K562 (cell line): ENCODE measurements around the gene SCYL2. TPM values are rescaled to one million over a fixed set of nuclear protein-coding genes. Genes with fewer than 3 reads are reported as not detected.

Experiments
- ATAC-seq: fragments of 200-7000 bp; cut with Tn5 transposase; 3 replicates; pipeline ENCODE4 v1.9.1; 2020; ENCODE audit warnings: moderate library complexity
- BruUV-seq: library from RNA; stranded (reverse); fragments of 400-500 nt; replicated peaks from 2 replicates; lab custom pipeline; 2021; lab: Mats Ljungman, UMichigan
- CTCF ChIA-PET: fragments of 300-600 bp; formaldehyde crosslinking; extraction: SDS; loops from one replicate; lab custom pipeline; 2021; ENCODE audit warnings: low intra/inter-chr PET ratio; lab: Yijun Ruan, JAX
- POLR2A ChIA-PET: fragments of 300-600, 350-650 bp; sonication (Branson Sonifier 250); formaldehyde crosslinking; extraction: SDS; loops from one replicate; lab custom pipeline; 2021; ENCODE audit warnings: antibody characterized with exemption, inconsistent platforms; lab: Yijun Ruan, JAX
- DNase-seq, 4 experiments: peaks; one replicate each; pipeline versions ENCODE4 v3.0.0 to v3.0.0-alpha.2; 2011 to 2018; ENCODE audit warnings: low spot score in 3 of 4, mixed read lengths in 3 of 4; ENCODE audit errors: extremely low read depth in 1 of 4
- FAIRE-seq: peaks from 2 replicates; lab custom pipeline; 2011; peaks lifted over from hg19 to GRCh38; lab: Jason Lieb, UNC
- H2AFZ ChIP-seq: 2 replicates; pipeline ENCODE4 v1.6.0; 2011; ENCODE audit warnings: low read depth, low read length, control low read depth, inconsistent platforms
- H3K27ac ChIP-seq: fragments of 200-600 bp; 3 replicates; pipeline ENCODE4 v1.8.0; 2011; ENCODE audit warnings: low read depth, mild to moderate bottlenecking, control low read depth, inconsistent platforms, low read length, moderate library complexity, mixed read lengths; ENCODE audit errors: extremely low read depth
- H3K27me3 ChIP-seq, 2 experiments: fragments of 300-600 bp in 1 of 2; 2 replicates in 1 of 2; 3 replicates in 1 of 2; pipeline versions ENCODE4 v1.6.0 to v1.8.0; 2011; ENCODE audit warnings: inconsistent platforms in 2 of 2, low read length in 2 of 2, mild to moderate bottlenecking in 1 of 2, mixed read lengths in 1 of 2, moderate library complexity in 1 of 2; ENCODE audit not compliant: control insufficient read depth in 2 of 2, insufficient read depth in 2 of 2
- H3K36me3 ChIP-seq: fragments of 300-600 bp; 3 replicates; pipeline ENCODE4 v1.8.0; 2011; ENCODE audit warnings: mild to moderate bottlenecking, low read length, inconsistent platforms; ENCODE audit not compliant: control insufficient read depth, insufficient read depth
- H3K4me1 ChIP-seq, 2 experiments: fragments of 200-600 bp in 1 of 2; replicated peaks in 1 of 2; 2 replicates in 1 of 2; 3 replicates in 1 of 2; pipeline versions ENCODE4 v1.5.1 to v1.8.0; 2011; ENCODE audit warnings: inconsistent platforms in 2 of 2, low read length in 2 of 2, mild to moderate bottlenecking in 1 of 2, mixed read lengths in 1 of 2, moderate library complexity in 1 of 2; ENCODE audit not compliant: control insufficient read depth in 2 of 2, insufficient read depth in 2 of 2
- H3K4me2 ChIP-seq: 2 replicates; pipeline ENCODE4 v1.6.1; 2011; ENCODE audit warnings: low read length, control low read depth, inconsistent platforms, mixed read lengths; ENCODE audit not compliant: insufficient read depth
- H3K4me3 ChIP-seq: fragments of 200-600 bp; sonication (generic), shearing (Covaris generic); 2 replicates; pipeline ENCODE4 v1.5.1; 2016; ENCODE audit warnings: control low read depth, inconsistent platforms
- H3K79me2 ChIP-seq: fragments of 200-600 bp; 3 replicates; pipeline ENCODE4 v1.8.0; 2011; ENCODE audit warnings: low read length, inconsistent platforms; ENCODE audit not compliant: control insufficient read depth, insufficient read depth
- H3K9ac ChIP-seq, 2 experiments: 2 replicates each; pipeline versions ENCODE4 v1.6.0 to v1.6.1; 2011; ENCODE audit warnings: low read depth in 2 of 2, low read length in 2 of 2, control low read depth in 1 of 2, inconsistent platforms in 1 of 2, mild to moderate bottlenecking in 1 of 2, mixed read lengths in 1 of 2; ENCODE audit not compliant: insufficient read depth in 1 of 2
- H3K9me1 ChIP-seq: one replicate; pipeline ENCODE4 v1.6.0; 2011; ENCODE audit warnings: inconsistent platforms, mild to moderate bottlenecking, low read length, moderate library complexity; ENCODE audit not compliant: control insufficient read depth, insufficient read depth
- H3K9me3 ChIP-seq: replicated peaks from 2 replicates; pipeline ENCODE4 v1.5.1; 2011; ENCODE audit warnings: low read depth, low read length, inconsistent platforms; ENCODE audit not compliant: control insufficient read depth, insufficient read depth
- H4K20me1 ChIP-seq: replicated peaks from 2 replicates; pipeline ENCODE4 v1.6.1; 2011; ENCODE audit warnings: low read length, inconsistent platforms, mixed read lengths; ENCODE audit not compliant: control insufficient read depth, insufficient read depth
- BRD4 ChIP-seq: fragments of 200-600 bp; sonication (generic); IDR thresholded peaks from 2 replicates; pipeline ENCODE4 v1.6.1; 2017; ENCODE audit warnings: inconsistent platforms
- CBFA2T3 ChIP-seq: fragments of 450-650 bp; IDR thresholded peaks from 2 replicates; pipeline ENCODE4 v1.6.1; 2017
- CHD1 ChIP-seq: fragments of 200-600 bp; sonication (generic); IDR thresholded peaks from one replicate; pipeline ENCODE4 v1.6.1; 2012; ENCODE audit warnings: mild to moderate bottlenecking, moderate library complexity, low read length, inconsistent platforms
- MEIS2 ChIP-seq: fragments of 450-650 bp; IDR thresholded peaks from 2 replicates; pipeline ENCODE4 v1.6.1; 2014; ENCODE audit warnings: mild to moderate bottlenecking; ENCODE audit not compliant: partially characterized antibody
- NCOA6 ChIP-seq: fragments of 450-650 bp; IDR thresholded peaks from 2 replicates; pipeline ENCODE4 v1.6.1; 2017; ENCODE audit warnings: mild to moderate bottlenecking
- RBM39 ChIP-seq: fragments of 200-400 bp; formaldehyde crosslinking; optimal IDR thresholded peaks from 2 replicates; pipeline ENCODE3; 2018; ENCODE audit warnings: low read depth, low read length
- RNF2 ChIP-seq: sonication (generic); IDR thresholded peaks from 2 replicates; pipeline ENCODE4 v1.6.1; 2016
- SMAD1 ChIP-seq: fragments of 150-350 bp; IDR thresholded peaks from 2 replicates; pipeline ENCODE4 v1.6.1; 2014; ENCODE audit warnings: low read length, low read depth; ENCODE audit not compliant: partially characterized antibody
- SMARCA5 ChIP-seq: fragments of 450-650 bp; IDR thresholded peaks from 2 replicates; pipeline ENCODE4 v1.6.1; 2016
- YBX1 ChIP-seq: fragments of 450-650 bp; IDR thresholded peaks from 2 replicates; pipeline ENCODE4 v1.7.1; 2016; ENCODE audit warnings: mild to moderate bottlenecking
- ZC3H4 ChIP-seq: sonication (generic); formaldehyde crosslinking; IDR thresholded peaks from 2 replicates; pipeline ENCODE4 v1.9.0; 2021; ENCODE audit warnings: missing genetic modification reagents, borderline replicate concordance
- ZNF41 ChIP-seq: fragments of 250-450 bp; sonication (Bioruptor Pico); conservative IDR thresholded peaks from 2 replicates; pipeline ENCODE4 v1.4.0; 2020; ENCODE audit warnings: mild to moderate bottlenecking
- ZNF609 ChIP-seq: sonication (generic); formaldehyde crosslinking; IDR thresholded peaks from 2 replicates; pipeline ENCODE4 v1.8.1; 2023; ENCODE audit warnings: missing genetic modification reagents, mild to moderate bottlenecking, borderline replicate concordance
- ZNF79 ChIP-seq: fragments of 250-450 bp; sonication (Bioruptor Pico); IDR thresholded peaks from 2 replicates; pipeline ENCODE4 v1.4.0; 2020; ENCODE audit warnings: low read depth, mild to moderate bottlenecking, moderate library complexity
- WGBS: fragments of 100-300 bp; shearing (Covaris generic); methylation state at CpG from one replicate; pipeline ENCODE4 v1.1.6; 2016; ENCODE audit warnings: low coverage, mixed read lengths; ENCODE audit not compliant: insufficient coverage; ENCODE audit errors: missing lambda C conversion rate; 5-methylcytosine and 5-hydroxymethylcytosine counted together
- in situ Hi-C: fragments of 300-500 bp; cut with MboI; formaldehyde crosslinking; loops from 4 replicates; pipeline ENCODE4 v1.15.0; 2018; ENCODE audit warnings: inconsistent platforms, mixed read lengths
- intact Hi-C: fragments of 100-400 bp; cut with micrococcal nuclease; formaldehyde crosslinking; loops from 2 replicates; pipeline ENCODE4 v1.14.2; 2022
- polyA plus RNA-seq, 8 experiments: library from polyadenylated mRNA; depleted of rRNA in 4 of 8; stranded (reverse) in 5 of 8; unstranded in 3 of 8; fragments of >200 nt; fragmentation: Nextera tagmentation in 2 of 8; fragmentation: Illumina TruSeq in 1 of 8; extraction: Ambion mirVana in 2 of 8; extraction: Trizol in 1 of 8; gene quantifications; 2 replicates each; pipeline versions ENCODE4 v1.2.1 to v1.2.3, GENCODE V29; 2011 to 2014; ENCODE audit warnings: inconsistent platforms in 1 of 8, missing spikeins in 1 of 8
- total RNA-seq, 7 experiments: library from RNA; depleted of rRNA in 6 of 7; stranded (reverse); fragments of >200 nt in 6 of 7; fragmentation: Illumina TruSeq in 2 of 7; extraction: Trizol in 2 of 7; gene quantifications; 2 replicates each; pipeline versions ENCODE4 v1.2.1 to v1.2.3, GENCODE V29; 2011 to 2021; ENCODE audit warnings: low replicate concordance in 1 of 7

Gene SCYL2
- total and polyA plus RNA-seq, 9 of the 15 experiments (the other 6 are each of a cell fraction or from before 2014, with no cell fraction given), result 9.9 to 49.0 (median 32.9) TPM

- POLR2A ChIA-PET, result interaction anchor here (2.6 kb wide), 1 partner anchor 8 kb away, joined by 9 read pairs; no protein-coding TSS in a partner anchor
- ATAC-seq, result 0 out of 3 replicates have a peak, but pooled peaks have one; percentile 5
- CTCF ChIA-PET, result no interaction called here
- WGBS, result 6% methylated on average over 2 of the region's 2 CpGs
- peaks cover 98% of the 10 kb centered on the region for H3K79me2 ChIP-seq
- TF ChIP-seq RNF2 (no peak), ZNF41 (CRISPR knock-in tag) (no peak), ZNF79 (CRISPR knock-in tag) (no peak), CBFA2T3 (peak; percentile 44), ZC3H4 (CRISPR knock-in tag) (no peak), BRD4 (no peak), NCOA6 (no peak), YBX1 (no peak), RBM39 (no peak), SMAD1 (no peak), MEIS2 (peak; percentile 12), SMARCA5 (no peak), CHD1 (no peak), ZNF609 (no peak)
- no peak overlapping the region for H2AFZ ChIP-seq
- peaks cover 4 to 18% of the 10 kb centered on the region in 2 experiments; a peak in 4 of 5 replicates for H3K4me1 ChIP-seq
- H3K36me3 ChIP-seq, result peaks cover 8% of the 10 kb centered on the region; the same call in 1 of the 3 replicates
- in situ Hi-C loops (no loop called here), intact Hi-C loops (loop anchor here (5.0 kb wide), 1 partner anchor 1423 kb away; the partner anchor contains the start of gene CHPT1)
- no peaks in the 10 kb centered on the region for H3K27me3 ChIP-seq
- no peak overlapping the region for H3K4me3 ChIP-seq
- FAIRE-seq, result no peak
- H3K4me2 ChIP-seq, result no peak overlapping the region
- H3K27ac ChIP-seq, result peak overlapping the region; percentile 5; the same call in 1 of the 3 replicates
- peaks cover 2% of the 10 kb centered on the region for H4K20me1 ChIP-seq
- DNase-seq, result no peak
- no peaks in the 10 kb centered on the region for H3K9me3 ChIP-seq
- H3K9ac ChIP-seq, result no peak overlapping the region; a peak in 1 of 4 replicates
- H3K9me1 ChIP-seq, result no peaks in the 10 kb centered on the region
- BruUV-seq, result no TSS peak
Observed at GRCh38 chr12:100274291-100274690, 7.3 kb downstream of the SCYL2 start.
